Activated B cell treated with CpG ODN at 0.5 μM for 24 hours (primary cell): ENCODE results near the gene TRABD2B. TPM values are rescaled to one million over a fixed set of nuclear protein-coding genes. Genes with fewer than 3 reads are reported as not detected.

Source experiments
- ATAC-seq: fragments of 200-7000 bp; cut with Tn5 transposase; one replicate; pipeline ENCODE4 v1.10.0; 2021; ENCODE audit warnings: low read depth, mild to moderate bottlenecking, moderate library complexity
- CTCF ChIA-PET: fragments of 350-600 bp; sonication (Branson Sonifier 250); formaldehyde crosslinking; loops from one replicate; lab custom pipeline; 2021; ENCODE audit warnings: antibody characterized with exemption; lab: Charles Lee
- POLR2A ChIA-PET: fragments of 350-600 bp; sonication (Branson Sonifier 250); formaldehyde crosslinking; loops from one replicate; lab custom pipeline; 2021; ENCODE audit warnings: antibody characterized with exemption; lab: Charles Lee
- DNase-seq: peaks from one replicate; pipeline ENCODE4 v3.0.0; 2022
- H3K27ac Mint-ChIP-seq: one replicate; pipeline ENCODE4 v1.8.0; 2020; ENCODE audit warnings: mixed read lengths
- H3K27me3 Mint-ChIP-seq: one replicate; pipeline ENCODE4 v1.8.0; 2021; ENCODE audit warnings: mixed read lengths
- H3K36me3 Mint-ChIP-seq: one replicate; pipeline ENCODE4 v1.8.0; 2021; ENCODE audit warnings: low read depth, mixed read lengths
- H3K4me1 Mint-ChIP-seq: one replicate; pipeline ENCODE4 v1.8.0; 2021; ENCODE audit warnings: mixed read lengths
- H3K4me3 Mint-ChIP-seq: one replicate; pipeline ENCODE4 v1.8.0; 2020; ENCODE audit warnings: mild to moderate bottlenecking, mixed read lengths
- H3K9me3 Mint-ChIP-seq: one replicate; pipeline ENCODE4 v1.8.0; 2020; ENCODE audit warnings: mixed read lengths
- intact Hi-C: fragments of 100-400 bp; cut with micrococcal nuclease; formaldehyde crosslinking; loops from one replicate; pipeline ENCODE4 v1.15.1; 2024
- total RNA-seq: library from RNA; stranded (reverse); gene quantifications from 2 replicates; pipeline ENCODE4 v1.2.3, GENCODE V29; 2022
- TF ChIP-seq, protein P1 (sequence below): fragments of 200-600 bp; IDR thresholded peaks from one replicate; pipeline ENCODE4 v1.8.0; 2022; ENCODE audit warnings: antibody characterized with exemption, mild to moderate bottlenecking

Gene TRABD2B
- total RNA-seq, 1 donor from 2014 or later: not detected

DNA sequence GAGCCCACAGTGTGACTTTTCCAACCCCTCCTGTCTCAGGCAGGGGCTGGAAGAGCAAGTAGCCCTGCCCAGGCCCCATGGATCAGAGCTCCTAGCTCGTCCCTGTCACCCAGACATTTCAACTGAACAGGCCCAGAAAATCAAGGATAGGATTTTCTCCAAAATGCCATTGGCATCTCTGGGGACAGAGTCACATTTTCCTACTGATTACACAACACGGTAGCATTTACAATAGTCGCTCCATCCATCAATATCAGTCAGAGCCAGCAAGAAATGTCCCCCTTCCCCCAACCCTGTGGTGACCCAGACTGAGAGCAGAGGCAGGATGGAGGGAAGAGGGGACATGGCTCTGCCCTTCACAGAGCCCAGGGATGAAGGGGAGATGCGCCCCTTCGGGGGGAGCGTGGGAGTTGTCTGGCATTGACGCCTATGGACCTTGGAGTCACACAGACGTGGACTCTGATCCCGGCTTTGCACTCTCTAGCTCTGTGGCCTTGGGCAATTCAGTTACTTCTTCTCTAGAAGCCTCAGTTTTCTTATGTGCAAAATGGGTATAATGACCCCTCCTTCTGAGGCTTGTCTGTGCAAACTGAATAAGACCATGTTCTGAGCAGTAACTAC is 283.7 kb downstream of the TRABD2B start:
- Mint-ChIP-seq H3K4me3 (no peak overlapping the region), H3K27ac (no peak overlapping the region), H3K36me3 (no peaks in the 10 kb centered on the region), H3K9me3 (no peaks in the 10 kb centered on the region), H3K4me1 (peaks cover 13% of the 10 kb centered on the region), H3K27me3 (peaks cover 56% of the 10 kb centered on the region)
- TF ChIP-seq, protein P1, sequence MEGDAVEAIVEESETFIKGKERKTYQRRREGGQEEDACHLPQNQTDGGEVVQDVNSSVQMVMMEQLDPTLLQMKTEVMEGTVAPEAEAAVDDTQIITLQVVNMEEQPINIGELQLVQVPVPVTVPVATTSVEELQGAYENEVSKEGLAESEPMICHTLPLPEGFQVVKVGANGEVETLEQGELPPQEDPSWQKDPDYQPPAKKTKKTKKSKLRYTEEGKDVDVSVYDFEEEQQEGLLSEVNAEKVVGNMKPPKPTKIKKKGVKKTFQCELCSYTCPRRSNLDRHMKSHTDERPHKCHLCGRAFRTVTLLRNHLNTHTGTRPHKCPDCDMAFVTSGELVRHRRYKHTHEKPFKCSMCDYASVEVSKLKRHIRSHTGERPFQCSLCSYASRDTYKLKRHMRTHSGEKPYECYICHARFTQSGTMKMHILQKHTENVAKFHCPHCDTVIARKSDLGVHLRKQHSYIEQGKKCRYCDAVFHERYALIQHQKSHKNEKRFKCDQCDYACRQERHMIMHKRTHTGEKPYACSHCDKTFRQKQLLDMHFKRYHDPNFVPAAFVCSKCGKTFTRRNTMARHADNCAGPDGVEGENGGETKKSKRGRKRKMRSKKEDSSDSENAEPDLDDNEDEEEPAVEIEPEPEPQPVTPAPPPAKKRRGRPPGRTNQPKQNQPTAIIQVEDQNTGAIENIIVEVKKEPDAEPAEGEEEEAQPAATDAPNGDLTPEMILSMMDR: no peak
- CTCF ChIA-PET: no interaction called here
- ATAC-seq: no peak
- POLR2A ChIA-PET: no interaction called here
- intact Hi-C loops: no loop called here
- no peak for DNase-seq

DNA sequence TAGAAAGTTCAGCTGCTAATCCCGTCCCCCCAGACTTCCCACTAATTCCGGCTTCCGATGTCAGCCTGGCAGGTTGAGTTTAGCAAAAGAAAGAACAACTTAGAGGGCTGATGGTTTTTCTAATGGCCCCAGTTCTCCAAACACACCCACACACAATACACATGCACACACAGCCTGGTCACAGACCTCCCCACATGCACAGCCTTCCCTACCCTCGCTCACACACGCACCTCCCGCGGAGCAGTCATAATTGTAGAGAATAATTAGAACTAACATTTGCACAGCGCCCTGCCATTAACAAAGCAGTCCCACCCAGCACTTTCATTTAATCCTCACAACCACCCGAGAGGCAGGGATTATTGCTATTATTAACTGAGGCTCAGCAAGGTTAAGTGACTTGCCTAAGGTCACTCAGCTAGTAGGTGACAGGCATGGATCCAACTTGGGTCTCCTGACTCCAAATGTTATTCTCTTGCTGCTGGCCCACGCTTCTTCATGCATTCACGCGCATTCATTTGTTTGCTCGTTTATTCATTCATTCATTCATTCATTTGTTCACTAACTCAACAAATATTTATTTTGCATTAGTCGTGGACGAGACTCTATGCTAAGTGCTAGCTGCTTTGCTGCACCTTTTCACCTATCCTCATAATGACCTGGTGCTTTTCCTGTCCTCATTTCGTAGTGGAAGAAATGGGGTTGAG is 284.4 kb downstream of the TRABD2B start:
- intact Hi-C loops: no loop called here
- CTCF ChIA-PET: interaction anchor here (1.3 kb wide), 1 partner anchor 8 kb away, joined by 3 read pairs; no protein-coding TSS in a partner anchor
- DNase-seq (no peak), ATAC-seq (no peak)
- Mint-ChIP-seq H3K4me3 (no peak overlapping the region), H3K4me1 (peaks cover 15% of the 10 kb centered on the region), H3K9me3 (no peaks in the 10 kb centered on the region), H3K27me3 (peaks cover 57% of the 10 kb centered on the region), H3K36me3 (no peaks in the 10 kb centered on the region), H3K27ac (no peak overlapping the region)
- TF ChIP-seq, protein P1: no peak
- POLR2A ChIA-PET: no interaction called here

GRCh38 chr1:47711848-47712492 is 285.2 kb downstream of the TRABD2B start:
- no peak overlapping the region for H3K4me3 Mint-ChIP-seq
- CTCF ChIA-PET: interaction anchor here (0.8 to 3.3 kb wide), 3 partner anchors 9 to 323 kb away, joined by 3 to 16 read pairs (median 4); partner anchors contain the start of gene FOXD2

DNA sequence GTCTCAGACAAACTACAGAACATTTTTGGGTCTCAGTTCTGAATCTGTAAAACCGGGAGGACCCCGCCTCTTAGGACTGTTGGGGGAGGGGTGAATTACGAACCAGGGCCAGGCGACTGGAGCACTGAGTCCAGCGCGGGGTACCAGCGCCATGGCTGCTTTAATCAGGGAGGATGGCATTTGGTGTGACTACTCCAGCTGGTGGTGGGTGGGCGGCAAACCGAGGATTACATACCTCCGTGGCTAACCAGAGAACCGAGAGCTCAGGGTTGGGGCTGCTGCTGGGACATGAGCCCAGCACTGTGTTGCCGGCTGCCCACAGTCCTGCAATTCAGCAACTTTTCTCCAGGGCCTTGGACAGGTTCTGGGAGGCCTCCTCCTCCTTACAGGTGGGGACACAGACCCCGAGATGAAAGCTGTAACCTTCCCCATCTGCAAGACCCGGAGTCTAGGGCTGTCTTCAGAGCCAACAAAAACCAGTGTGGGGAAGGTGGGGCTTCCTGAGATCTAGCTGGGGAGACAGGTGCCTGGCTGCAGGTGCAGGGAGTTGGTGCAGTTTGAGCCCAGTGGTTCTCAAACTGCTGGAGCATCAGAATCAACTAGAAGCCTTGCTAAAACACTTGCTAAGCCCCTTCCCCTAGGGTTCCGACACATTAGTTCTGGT is 285.9 kb downstream of the TRABD2B start:
- H3K27me3 Mint-ChIP-seq: peaks cover 60% of the 10 kb centered on the region
- CTCF ChIA-PET: interaction anchor here (0.8 to 3.3 kb wide), 6 partner anchors 10 to 533 kb away, joined by 3 to 16 read pairs (median 7); partner anchors contain the start of gene FOXD2
- DNase-seq: no peak
- peaks cover 15% of the 10 kb centered on the region for H3K4me1 Mint-ChIP-seq
- H3K36me3 Mint-ChIP-seq: no peaks in the 10 kb centered on the region
- no peak overlapping the region for H3K27ac Mint-ChIP-seq
- no peak for ATAC-seq
- POLR2A ChIA-PET: no interaction called here
- TF ChIP-seq, protein P1: no peak
- intact Hi-C loops: loop anchor here (2.0 kb wide), 1 partner anchor 275 kb away; no protein-coding TSS in a partner anchor
- no peaks in the 10 kb centered on the region for H3K9me3 Mint-ChIP-seq
- no peak overlapping the region for H3K4me3 Mint-ChIP-seq

More at GRCh38 chr1:47711848-47712492, 285.2 kb downstream of the TRABD2B start:
- Mint-ChIP-seq H3K36me3 (no peaks in the 10 kb centered on the region), H3K9me3 (no peaks in the 10 kb centered on the region), H3K27ac (no peak overlapping the region), H3K27me3 (peaks cover 59% of the 10 kb centered on the region), H3K4me1 (peaks cover 15% of the 10 kb centered on the region)
- POLR2A ChIA-PET: no interaction called here
- DNase-seq: no peak
- intact Hi-C loops: loop anchor here (2.0 kb wide), 1 partner anchor 275 kb away; no protein-coding TSS in a partner anchor
- ATAC-seq: no peak
- TF ChIP-seq, protein P1: no peak

Other genes starting within 250 kb of the TRABD2B start
- gene SLC5A9, start 225.3 kb upstream of the TRABD2B start, total RNA-seq: not detected in 2 replicates